WTC11 (cell line): ENCODE data around the gene KCNN4.

Experiments used
- ATF1 ChIP-seq: sonication (generic); formaldehyde crosslinking; IDR thresholded peaks from 2 replicates; pipeline ENCODE4 v1.8.1; 2023; ENCODE audit warnings: mild to moderate bottlenecking, moderate library complexity, missing genetic modification reagents
- FOXK1 ChIP-seq: sonication (generic); formaldehyde crosslinking; IDR thresholded peaks from 2 replicates; pipeline ENCODE4 v1.8.0; 2022; ENCODE audit warnings: mild to moderate bottlenecking, moderate library complexity, missing genetic modification reagents
- JAZF1 ChIP-seq: fragments of 250-450 bp; sonication (Bioruptor Pico); IDR thresholded peaks from 2 replicates; pipeline ENCODE4 v1.9.0; 2021; ENCODE audit warnings: moderate library complexity, mild to moderate bottlenecking, inconsistent platforms
- KAT7 ChIP-seq: sonication (generic); formaldehyde crosslinking; IDR thresholded peaks from 2 replicates; pipeline ENCODE4 v1.8.1; 2023; ENCODE audit warnings: missing genetic modification reagents, mild to moderate bottlenecking, borderline replicate concordance
- NFE2L1 ChIP-seq: sonication (generic); formaldehyde crosslinking; IDR thresholded peaks from 2 replicates; pipeline ENCODE4 v1.8.1; 2023; ENCODE audit warnings: missing genetic modification reagents
- RELA ChIP-seq: sonication (generic); formaldehyde crosslinking; IDR thresholded peaks from 2 replicates; pipeline ENCODE4 v1.8.1; 2022; ENCODE audit warnings: missing genetic modification reagents, mild to moderate bottlenecking, borderline replicate concordance
- ZNF138 ChIP-seq: sonication (generic); formaldehyde crosslinking; conservative IDR thresholded peaks from 2 replicates; pipeline ENCODE4 v1.8.1; 2022; ENCODE audit warnings: mild to moderate bottlenecking, moderate library complexity, missing genetic modification reagents
- TF ChIP-seq, protein P1 (sequence below): fragments of 200-600 bp; IDR thresholded peaks from 2 replicates; pipeline ENCODE4 v1.8.0; 2022; ENCODE audit warnings: antibody characterized with exemption

DNA sequence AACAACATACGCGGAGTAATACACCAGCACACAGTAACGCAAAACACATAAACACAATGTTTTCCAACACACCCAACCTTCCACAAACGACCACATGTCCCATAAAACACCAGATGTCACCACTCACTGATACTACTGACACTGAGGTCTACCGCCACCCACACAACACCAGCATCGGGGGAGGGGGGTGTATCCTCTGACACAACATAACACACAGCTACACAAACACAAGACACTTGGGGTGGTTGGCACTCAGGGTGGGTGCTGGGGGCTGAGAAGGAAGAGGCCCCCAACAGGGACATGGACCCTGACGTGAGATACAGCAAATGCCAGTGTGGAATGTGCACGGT is 1.5 kb upstream of the KCNN4 start:
- TF ChIP-seq KAT7 (CRISPR knock-in tag), result no peak
- TF ChIP-seq, protein P1, sequence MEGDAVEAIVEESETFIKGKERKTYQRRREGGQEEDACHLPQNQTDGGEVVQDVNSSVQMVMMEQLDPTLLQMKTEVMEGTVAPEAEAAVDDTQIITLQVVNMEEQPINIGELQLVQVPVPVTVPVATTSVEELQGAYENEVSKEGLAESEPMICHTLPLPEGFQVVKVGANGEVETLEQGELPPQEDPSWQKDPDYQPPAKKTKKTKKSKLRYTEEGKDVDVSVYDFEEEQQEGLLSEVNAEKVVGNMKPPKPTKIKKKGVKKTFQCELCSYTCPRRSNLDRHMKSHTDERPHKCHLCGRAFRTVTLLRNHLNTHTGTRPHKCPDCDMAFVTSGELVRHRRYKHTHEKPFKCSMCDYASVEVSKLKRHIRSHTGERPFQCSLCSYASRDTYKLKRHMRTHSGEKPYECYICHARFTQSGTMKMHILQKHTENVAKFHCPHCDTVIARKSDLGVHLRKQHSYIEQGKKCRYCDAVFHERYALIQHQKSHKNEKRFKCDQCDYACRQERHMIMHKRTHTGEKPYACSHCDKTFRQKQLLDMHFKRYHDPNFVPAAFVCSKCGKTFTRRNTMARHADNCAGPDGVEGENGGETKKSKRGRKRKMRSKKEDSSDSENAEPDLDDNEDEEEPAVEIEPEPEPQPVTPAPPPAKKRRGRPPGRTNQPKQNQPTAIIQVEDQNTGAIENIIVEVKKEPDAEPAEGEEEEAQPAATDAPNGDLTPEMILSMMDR, result no peak
- no peak for TF ChIP-seq FOXK1
- no peak for TF ChIP-seq ZNF138 (CRISPR knock-in tag)
- TF ChIP-seq JAZF1 (CRISPR knock-in tag), result no peak
- no peak for TF ChIP-seq ATF1 (CRISPR knock-in tag)
- TF ChIP-seq NFE2L1 (CRISPR knock-in tag), result no peak
- TF ChIP-seq RELA (CRISPR knock-in tag), result no peak
